Measurements from ENCODE around the gene ZNF648.
"Not testable (repeated sequence)": the region's sequence is repeated elsewhere in the genome, so short reads cannot be mapped to it uniquely, and the experiment has no call there.

ZNF648 gene

DNA sequence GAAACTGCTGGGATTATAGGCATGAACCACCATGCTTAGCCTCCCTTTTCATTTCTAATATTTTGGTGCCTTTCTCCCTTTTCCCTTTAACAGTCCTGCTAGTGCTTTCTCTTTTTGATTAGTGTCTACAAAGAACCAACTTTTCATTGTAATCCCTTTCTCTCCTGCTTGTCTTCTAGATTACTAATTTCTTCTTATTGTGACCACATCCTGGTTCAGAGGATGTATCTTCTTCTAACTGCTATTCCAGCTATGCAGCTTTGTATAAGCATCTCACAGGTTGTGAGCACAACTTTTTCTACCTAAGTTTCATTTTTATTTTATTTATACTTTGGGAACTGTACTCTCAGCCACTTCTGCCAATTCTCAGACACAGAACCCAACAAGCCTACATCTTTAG, 14.7 kb downstream of the ZNF648 start:
- DNase-seq (ENCODE audit: insufficient read length) = no peak
- no peak for FAIRE-seq
- TF ChIP-seq TAF1 (IDR thresholded peaks at IDR 0.05; ENCODE audit: borderline replicate concordance, low read depth, low read length) (no peak), POLR2A (IDR thresholded peaks at IDR 0.05; ENCODE audit: low read depth, low read length) (no peak), POLR2AphosphoS5 (IDR thresholded peaks at IDR 0.05; ENCODE audit: low read depth, low read length) (no peak)

DNA sequence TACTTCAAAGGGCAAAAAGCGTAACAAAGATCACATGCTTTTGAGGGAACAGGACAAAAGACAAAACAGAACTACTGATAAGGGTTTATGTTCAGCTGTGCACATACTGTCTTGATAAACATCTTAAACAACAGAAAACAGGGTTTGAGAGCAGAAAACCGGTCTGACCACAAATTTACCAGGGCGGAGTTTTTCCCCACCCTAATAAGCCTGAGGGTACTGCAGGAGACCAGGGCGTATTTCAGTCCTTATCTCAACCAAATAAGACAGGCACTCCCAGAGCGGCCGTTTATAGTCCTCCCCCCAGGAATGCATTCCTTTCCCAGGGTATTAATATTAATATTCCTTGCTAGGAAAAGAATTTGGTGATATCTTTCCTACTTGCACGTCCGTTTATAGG, 16.0 kb downstream of the ZNF648 start:
- not testable (repeated sequence) for FAIRE-seq; DNase-seq (ENCODE audit: insufficient read length)

DNA sequence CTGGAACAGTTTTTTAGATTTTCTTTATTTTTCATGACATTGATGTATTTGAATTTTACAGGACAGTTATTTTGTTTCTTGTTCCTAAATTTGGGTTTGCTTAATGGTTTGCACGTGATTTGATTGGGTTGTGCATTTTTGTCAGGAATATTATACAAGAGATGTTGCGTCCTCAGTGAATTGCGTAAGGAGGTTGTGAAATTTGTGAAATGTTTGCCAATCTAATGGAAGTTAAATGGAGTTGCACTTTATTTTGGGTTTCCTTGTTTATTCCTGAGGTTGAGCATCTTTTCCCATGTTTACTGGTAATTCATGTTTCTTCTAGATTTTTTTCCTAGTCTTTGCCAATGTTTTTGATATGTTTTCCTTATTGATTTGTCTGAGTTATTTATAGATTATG, 19.9 kb downstream of the ZNF648 start:
- DNase-seq (ENCODE audit: insufficient read length) (no peak), FAIRE-seq (no peak)
- TF ChIP-seq TAF1 (IDR thresholded peaks at IDR 0.05; ENCODE audit: borderline replicate concordance, low read depth, low read length) = no peak
- TF ChIP-seq POLR2AphosphoS5 (IDR thresholded peaks at IDR 0.05; ENCODE audit: low read depth, low read length) = no peak

DNA sequence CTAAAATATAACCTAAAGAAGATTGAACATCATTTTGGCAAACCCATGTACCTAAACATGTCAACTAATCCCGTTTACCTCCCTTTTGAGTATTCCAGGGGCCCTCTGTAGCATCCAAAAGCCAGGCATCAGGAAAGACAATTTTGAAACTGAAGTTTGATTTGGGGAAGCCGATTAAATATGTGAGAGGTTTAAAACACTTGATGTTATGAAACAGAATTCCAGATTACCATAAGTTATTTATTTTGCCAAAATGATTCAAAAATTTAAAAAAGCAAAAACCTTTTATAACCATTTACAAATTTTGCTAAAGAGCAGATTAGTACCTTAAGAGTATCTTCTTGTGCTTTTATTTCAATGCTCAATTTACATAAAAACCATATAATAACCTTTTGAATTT, 23.3 kb downstream of the ZNF648 start:
- FAIRE-seq (no peak), DNase-seq (ENCODE audit: insufficient read length) (no peak)
- TF ChIP-seq POLR2AphosphoS5 (IDR thresholded peaks at IDR 0.05; ENCODE audit: low read depth, low read length) = no peak
- no peak for TF ChIP-seq TAF1 (IDR thresholded peaks at IDR 0.05; ENCODE audit: borderline replicate concordance, low read depth, low read length)
- TF ChIP-seq POLR2A (IDR thresholded peaks at IDR 0.05; ENCODE audit: low read depth, low read length) = no peak

DNA sequence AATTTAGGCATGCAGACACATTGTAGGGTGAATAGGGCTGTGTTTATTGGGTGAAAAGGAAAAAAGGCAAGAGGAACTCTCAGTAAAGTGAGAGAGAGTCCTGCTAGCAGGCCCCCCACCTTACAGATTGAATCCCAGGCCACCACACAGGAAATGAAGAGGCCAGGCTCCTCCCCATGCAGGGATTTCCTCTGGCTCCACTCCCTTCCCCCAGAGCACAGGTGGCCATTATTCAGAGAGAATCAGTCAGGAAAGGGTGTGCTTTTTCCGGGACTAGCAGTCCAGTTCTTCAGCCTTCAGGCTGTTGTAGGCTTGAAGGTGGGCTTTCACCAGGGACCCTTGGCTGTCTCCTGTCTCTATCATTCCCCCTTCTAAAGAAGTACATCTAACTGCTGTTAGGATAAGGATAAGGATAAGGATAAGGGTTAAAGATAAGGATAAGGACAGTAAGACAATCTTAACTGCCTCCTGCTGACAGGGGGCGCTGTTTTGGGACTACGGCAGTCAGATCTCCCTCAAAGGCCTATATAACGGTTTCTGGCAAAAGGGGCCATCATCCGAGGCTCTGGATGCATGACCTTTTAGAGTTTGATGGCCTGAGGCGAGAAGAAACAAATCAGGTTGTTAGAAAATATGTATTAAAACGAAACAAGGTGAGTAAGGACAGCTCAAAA, 26.3 kb downstream of the ZNF648 start:
- peak; percentile 17 for FAIRE-seq
- TF ChIP-seq POLR2A (IDR thresholded peaks at IDR 0.05; ENCODE audit: low read depth, low read length) (no peak), POLR2AphosphoS5 (IDR thresholded peaks at IDR 0.05; ENCODE audit: low read depth, low read length) (no peak)
- DNase-seq (ENCODE audit: insufficient read length) = no peak

DNA sequence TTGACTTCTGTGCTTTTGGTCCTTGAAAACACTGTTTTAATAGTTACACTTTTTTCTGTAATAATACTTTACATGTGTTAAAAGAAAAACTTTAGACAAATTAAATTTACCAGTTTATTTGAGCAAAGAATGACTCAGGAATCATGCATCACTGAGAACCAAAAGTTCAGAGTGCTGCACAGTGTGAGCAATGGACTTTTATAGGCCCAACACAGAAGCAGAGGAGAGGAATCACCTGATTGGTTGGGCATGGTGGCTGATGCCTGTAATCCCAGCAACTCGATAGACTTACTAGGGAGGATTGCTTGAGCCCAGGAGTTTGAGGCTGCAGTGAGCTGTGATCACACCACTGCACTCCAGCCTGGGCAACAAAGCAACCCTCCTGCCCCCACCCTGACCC, 29.3 kb downstream of the ZNF648 start:
- FAIRE-seq (no peak), DNase-seq (ENCODE audit: insufficient read length) (no peak)
- no peak for TF ChIP-seq POLR2A (IDR thresholded peaks at IDR 0.05; ENCODE audit: low read depth, low read length)
- TF ChIP-seq TAF1 (IDR thresholded peaks at IDR 0.05; ENCODE audit: borderline replicate concordance, low read depth, low read length) = no peak
- no peak for TF ChIP-seq POLR2AphosphoS5 (IDR thresholded peaks at IDR 0.05; ENCODE audit: low read depth, low read length)

DNA sequence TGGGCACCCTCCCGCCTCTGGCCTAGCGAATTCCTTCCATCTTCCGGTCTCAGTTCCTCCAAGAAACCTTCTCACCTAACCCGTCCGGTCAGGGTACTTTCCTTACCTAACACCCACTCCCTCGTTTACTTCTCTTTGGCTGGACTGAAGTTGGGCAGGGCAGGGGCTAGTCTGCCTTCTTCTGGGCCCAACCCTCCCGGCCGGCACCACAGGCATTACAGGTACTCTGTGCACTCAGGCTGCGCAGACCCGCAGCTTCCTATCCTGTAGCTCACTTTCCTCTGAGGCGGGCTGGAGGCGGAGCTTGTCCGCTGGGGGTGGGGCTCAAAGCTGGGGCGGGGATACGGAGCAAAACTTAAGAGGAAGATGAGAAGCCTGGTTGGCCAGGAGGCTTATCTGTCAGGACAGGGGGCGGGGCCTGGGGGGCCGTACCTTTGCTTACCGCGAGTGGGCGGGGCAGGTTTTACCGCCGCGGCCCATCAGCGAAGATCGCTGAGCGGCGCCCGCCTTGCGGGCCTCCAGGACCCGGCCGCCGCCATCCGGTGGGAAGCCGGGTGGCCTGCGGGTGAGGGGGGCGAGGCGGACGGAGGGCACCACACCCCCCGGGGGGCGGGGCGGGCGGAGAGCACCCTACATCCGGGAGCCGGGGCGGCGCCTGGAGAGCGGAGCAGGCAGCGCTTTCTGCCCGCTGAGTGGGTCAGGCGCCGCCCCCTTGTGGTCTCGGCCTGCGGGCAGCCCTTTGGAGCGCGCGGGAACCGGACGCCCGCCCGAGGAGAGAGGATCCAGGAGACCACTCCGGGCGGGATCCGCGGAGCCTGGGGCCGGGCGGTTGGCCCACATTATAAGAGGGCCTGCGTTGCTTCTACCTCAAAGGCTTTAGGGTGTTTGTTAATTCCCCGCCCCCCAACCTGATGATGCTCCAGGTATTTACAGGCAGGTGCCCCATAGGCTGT, 31.9 kb downstream of the ZNF648 start:
- DNase-seq (ENCODE audit: insufficient read length) = peak; percentile 66
- peak; percentile 80; the same call in 1 of the 2 replicates for TF ChIP-seq POLR2A (IDR thresholded peaks at IDR 0.05; ENCODE audit: low read depth, low read length)
- TF ChIP-seq POLR2AphosphoS5 (IDR thresholded peaks at IDR 0.05; ENCODE audit: low read depth, low read length) = peak; percentile 57; the same call in 1 of the 2 replicates
- no peak; the same call in 1 of the 2 replicates for TF ChIP-seq TAF1 (IDR thresholded peaks at IDR 0.05; ENCODE audit: borderline replicate concordance, low read depth, low read length)
- peak; percentile 99 for FAIRE-seq

DNA sequence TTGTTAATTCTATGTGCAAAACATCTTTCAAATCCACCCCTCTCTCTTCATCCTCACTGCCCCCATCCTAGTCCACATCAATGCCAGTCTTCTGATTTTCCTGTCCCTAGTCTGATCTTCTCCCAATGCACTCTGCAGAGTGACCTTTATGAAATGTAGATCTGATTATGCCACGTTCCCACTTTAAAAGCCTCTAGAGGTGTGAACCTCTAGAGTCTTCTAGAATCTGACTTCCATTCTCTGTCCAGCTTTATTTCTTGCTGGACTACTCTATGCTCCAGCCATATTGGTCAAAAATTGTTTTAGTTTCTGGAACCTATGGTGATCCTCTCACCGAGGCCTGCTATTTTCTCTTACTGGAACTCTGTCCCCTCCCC, 32.5 kb downstream of the ZNF648 start:
- DNase-seq (ENCODE audit: insufficient read length) (no peak), FAIRE-seq (no peak)
- no peak for TF ChIP-seq POLR2AphosphoS5 (IDR thresholded peaks at IDR 0.05; ENCODE audit: low read depth, low read length)
- no peak for TF ChIP-seq TAF1 (IDR thresholded peaks at IDR 0.05; ENCODE audit: borderline replicate concordance, low read depth, low read length)
- no peak for TF ChIP-seq POLR2A (IDR thresholded peaks at IDR 0.05; ENCODE audit: low read depth, low read length)

DNA sequence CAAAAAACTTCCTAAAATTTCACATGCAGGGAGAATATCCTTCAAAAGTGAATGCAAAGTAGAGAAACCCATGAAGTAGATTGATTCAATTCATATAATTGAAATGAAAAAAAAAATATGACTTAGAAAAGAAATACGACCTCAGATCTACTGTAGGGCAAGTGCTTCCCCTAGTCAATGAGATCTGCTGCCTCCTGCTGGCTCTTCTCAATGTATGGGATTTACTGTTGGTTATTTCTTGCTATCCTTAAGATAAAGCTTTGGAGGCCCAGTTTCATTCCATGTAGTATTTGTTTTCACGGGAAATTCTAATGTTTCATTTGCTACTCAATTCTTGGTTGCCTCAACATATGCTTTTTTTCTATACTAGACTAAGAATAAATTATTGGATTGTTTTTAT, 46.2 kb downstream of the ZNF648 start:
- DNase-seq (ENCODE audit: insufficient read length) (no peak), FAIRE-seq (no peak)

DNA sequence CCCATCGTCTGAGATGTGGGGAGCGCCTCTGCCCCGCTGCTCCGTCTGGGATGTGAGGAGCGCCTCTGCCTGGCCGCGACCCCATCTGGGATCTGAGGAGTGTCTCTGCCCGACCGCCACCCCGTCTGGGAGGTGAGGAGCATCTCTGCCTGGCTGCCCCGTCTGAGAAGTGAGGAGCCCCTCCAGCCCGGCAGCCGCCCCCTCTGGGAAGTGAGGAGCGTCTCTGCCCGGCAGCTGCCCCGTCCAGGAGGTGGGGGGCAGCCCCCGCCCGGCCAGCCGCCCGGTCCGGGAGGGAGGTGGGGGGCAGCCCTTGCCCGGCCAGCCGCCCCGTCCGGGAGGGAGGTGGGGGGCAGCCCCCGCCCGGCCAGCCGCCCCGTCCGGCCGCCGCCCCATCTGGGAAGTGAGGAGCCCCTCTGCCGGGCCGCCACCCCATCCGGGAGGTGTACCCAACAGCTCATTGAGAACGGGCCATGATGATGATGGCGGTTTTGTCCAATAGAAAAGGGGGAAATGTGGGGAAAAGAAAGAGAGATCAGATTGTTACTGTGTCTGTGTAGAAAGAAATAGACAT, 50.6 kb downstream of the ZNF648 start:
- not testable (repeated sequence) for DNase-seq (ENCODE audit: insufficient read length); FAIRE-seq

More for the DNA sequence above, 46.2 kb downstream of the ZNF648 start:
- TF ChIP-seq POLR2A (IDR thresholded peaks at IDR 0.05; ENCODE audit: low read depth, low read length) (no peak), TAF1 (IDR thresholded peaks at IDR 0.05; ENCODE audit: borderline replicate concordance, low read depth, low read length) (no peak), POLR2AphosphoS5 (IDR thresholded peaks at IDR 0.05; ENCODE audit: low read depth, low read length) (no peak)

DNA sequence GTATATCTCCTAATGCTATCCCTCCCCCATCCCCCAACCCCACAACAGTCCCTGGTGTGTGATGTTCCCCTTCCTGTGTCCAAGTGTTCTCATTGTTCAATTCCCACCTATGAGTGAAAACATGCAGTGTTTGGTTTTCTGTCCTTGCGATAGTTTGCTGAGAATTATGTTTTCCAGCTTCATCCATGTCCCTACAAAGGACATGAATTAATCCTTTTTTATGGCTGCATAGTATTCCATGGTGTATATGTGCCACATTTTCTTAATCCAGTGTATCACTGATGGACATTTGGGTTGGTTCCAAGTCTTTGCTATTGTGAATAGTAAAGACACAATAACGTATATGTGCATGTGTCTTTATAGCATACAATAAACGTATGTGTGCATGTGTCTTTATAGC, 56.1 kb downstream of the ZNF648 start:
- not testable (repeated sequence) for FAIRE-seq; DNase-seq (ENCODE audit: insufficient read length)

DNA sequence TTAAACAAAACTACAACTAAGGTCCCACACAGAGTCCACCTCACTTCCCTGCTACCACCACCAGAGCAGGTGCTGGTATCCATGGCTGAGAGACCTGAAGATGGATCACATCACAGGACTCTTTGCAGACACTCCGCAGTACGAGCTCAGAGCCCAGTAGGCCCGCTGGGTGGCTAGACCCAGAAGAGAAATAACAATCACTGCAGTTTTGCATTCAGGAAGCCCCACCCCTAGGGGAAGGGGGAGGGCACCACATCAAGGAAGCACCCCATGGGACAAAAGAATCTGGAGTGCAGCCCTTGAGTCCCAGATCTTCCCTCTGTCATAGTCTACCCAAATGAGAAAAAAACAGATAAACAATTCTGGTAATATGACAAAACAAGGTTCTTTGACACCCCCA, 56.9 kb downstream of the ZNF648 start:
- FAIRE-seq (no peak), DNase-seq (ENCODE audit: insufficient read length) (no peak)
- TF ChIP-seq TAF1 (IDR thresholded peaks at IDR 0.05; ENCODE audit: borderline replicate concordance, low read depth, low read length) (no peak), POLR2AphosphoS5 (IDR thresholded peaks at IDR 0.05; ENCODE audit: low read depth, low read length) (no peak), POLR2A (IDR thresholded peaks at IDR 0.05; ENCODE audit: low read depth, low read length) (no peak)

All from GM12892 (cell line).